Measurements from ENCODE around the gene ABHD17A. TPM values are rescaled to one million over a fixed set of nuclear protein-coding genes. Genes with fewer than 3 reads are reported as not detected.

Gene ABHD17A
- total and polyA plus RNA-seq, 8 donors = 25.7 to 177 (median 74.2) TPM

- 78 to 90% (median 85%) methylated on average over 6 of the region's 6 CpGs for WGBS, 5 donors
- Histone ChIP-seq H3K4me1 (peaks cover 21 to 38% (median 34%) of the 10 kb centered on the region in 4 donors), H3K4me3 (no peak overlapping the region), H3K27me3 (no peaks in the 10 kb centered on the region), H3K9me3 (no peaks in the 10 kb centered on the region), H3K27ac (peak overlapping the region in 3 of 5 donors; percentile 11 to 94 (median 56)), H3K36me3 (peaks cover 0 to 1% (median 0%) of the 10 kb centered on the region in 4 donors)
- DNase-seq = no peak
- no peak for TF ChIP-seq POLR2A (IDR thresholded peaks at IDR 0.05)
- no peak for TF ChIP-seq EP300 (IDR thresholded peaks at IDR 0.05)
- TF ChIP-seq POLR2AphosphoS5 (IDR thresholded peaks at IDR 0.05) = no peak
- TF ChIP-seq, protein P1, sequence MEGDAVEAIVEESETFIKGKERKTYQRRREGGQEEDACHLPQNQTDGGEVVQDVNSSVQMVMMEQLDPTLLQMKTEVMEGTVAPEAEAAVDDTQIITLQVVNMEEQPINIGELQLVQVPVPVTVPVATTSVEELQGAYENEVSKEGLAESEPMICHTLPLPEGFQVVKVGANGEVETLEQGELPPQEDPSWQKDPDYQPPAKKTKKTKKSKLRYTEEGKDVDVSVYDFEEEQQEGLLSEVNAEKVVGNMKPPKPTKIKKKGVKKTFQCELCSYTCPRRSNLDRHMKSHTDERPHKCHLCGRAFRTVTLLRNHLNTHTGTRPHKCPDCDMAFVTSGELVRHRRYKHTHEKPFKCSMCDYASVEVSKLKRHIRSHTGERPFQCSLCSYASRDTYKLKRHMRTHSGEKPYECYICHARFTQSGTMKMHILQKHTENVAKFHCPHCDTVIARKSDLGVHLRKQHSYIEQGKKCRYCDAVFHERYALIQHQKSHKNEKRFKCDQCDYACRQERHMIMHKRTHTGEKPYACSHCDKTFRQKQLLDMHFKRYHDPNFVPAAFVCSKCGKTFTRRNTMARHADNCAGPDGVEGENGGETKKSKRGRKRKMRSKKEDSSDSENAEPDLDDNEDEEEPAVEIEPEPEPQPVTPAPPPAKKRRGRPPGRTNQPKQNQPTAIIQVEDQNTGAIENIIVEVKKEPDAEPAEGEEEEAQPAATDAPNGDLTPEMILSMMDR (IDR thresholded peaks at IDR 0.05) = no peak
- intact Hi-C loops (cut with DNase I; ENCODE audit: low total_unique reads) = no loop called here
These were observed 17.6 kb upstream of the ABHD17A start for GRCh38 chr19:1902923-1903322.

GRCh38 chr19:1901940-1902404, 16.7 kb upstream of the ABHD17A start:
- H3K36me3 ChIP-seq = no peaks in the 10 kb centered on the region
- no peaks in the 10 kb centered on the region for H3K27me3 ChIP-seq
- no peak overlapping the region for H3K4me3 ChIP-seq
- TF ChIP-seq POLR2AphosphoS5 (IDR thresholded peaks at IDR 0.05) (no peak), EP300 (IDR thresholded peaks at IDR 0.05) (no peak), POLR2A (IDR thresholded peaks at IDR 0.05) (no peak)
- TF ChIP-seq, protein P1 (IDR thresholded peaks at IDR 0.05) = no peak
- H3K27ac ChIP-seq = peak overlapping the region in 2 of 5 donors; percentile 56 to 67
- WGBS, 5 donors = 81 to 93% (median 85%) methylated on average over 16 of the region's 16 CpGs
- DNase-seq = peak in 1 of 2 donors; percentile 32
- intact Hi-C loops (cut with DNase I; ENCODE audit: low total_unique reads) = no loop called here
- peaks cover 24 to 38% (median 32%) of the 10 kb centered on the region in 4 donors for H3K4me1 ChIP-seq
- H3K9me3 ChIP-seq = no peaks in the 10 kb centered on the region

DNA sequence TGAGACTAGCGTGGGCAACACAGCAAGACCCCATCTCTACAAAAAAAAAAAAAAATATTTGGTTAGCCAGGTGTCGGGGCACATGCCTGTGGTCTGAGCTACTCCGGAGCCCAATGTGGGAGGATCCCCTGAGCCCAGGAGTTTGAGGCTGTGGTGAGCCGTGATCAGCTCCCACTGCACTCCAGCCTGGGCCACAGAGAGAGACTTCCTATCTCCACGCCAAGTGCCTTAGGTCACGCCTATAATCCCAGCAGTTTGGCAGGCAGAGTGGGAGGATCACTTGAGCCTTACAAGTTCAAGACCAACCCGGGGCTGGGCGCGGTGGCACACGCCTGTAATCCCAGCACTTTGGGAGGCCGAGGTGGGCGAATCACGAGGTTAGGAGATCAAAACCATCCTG, 11.2 kb upstream of the ABHD17A start:
- Histone ChIP-seq H3K27ac (no peak overlapping the region), H3K9me3 (no peaks in the 10 kb centered on the region), H3K4me1 (peaks cover 3 to 32% (median 18%) of the 10 kb centered on the region in 4 donors), H3K36me3 (no peaks in the 10 kb centered on the region), H3K27me3 (no peaks in the 10 kb centered on the region), H3K4me3 (no peak overlapping the region)
- intact Hi-C loops (cut with DNase I; ENCODE audit: low total_unique reads) = no loop called here
- TF ChIP-seq POLR2A (IDR thresholded peaks at IDR 0.05) = no peak
- no peak for TF ChIP-seq POLR2AphosphoS5 (IDR thresholded peaks at IDR 0.05)
- TF ChIP-seq, protein P1 (IDR thresholded peaks at IDR 0.05) = no peak
- no peak for TF ChIP-seq EP300 (IDR thresholded peaks at IDR 0.05)
- DNase-seq = no peak
- WGBS, 5 donors = 73 to 86% (median 81%) methylated on average over 13 of the region's 13 CpGs

- Histone ChIP-seq H3K9me3 (no peaks in the 10 kb centered on the region), H3K36me3 (no peaks in the 10 kb centered on the region), H3K27ac (no peak overlapping the region), H3K4me3 (no peak overlapping the region), H3K4me1 (peaks cover 3 to 32% (median 18%) of the 10 kb centered on the region in 4 donors), H3K27me3 (no peaks in the 10 kb centered on the region)
- TF ChIP-seq POLR2AphosphoS5 (IDR thresholded peaks at IDR 0.05) (no peak), POLR2A (IDR thresholded peaks at IDR 0.05) (no peak), EP300 (IDR thresholded peaks at IDR 0.05) (no peak)
- TF ChIP-seq, protein P1 (IDR thresholded peaks at IDR 0.05) = no peak
- WGBS, 5 donors = 84 to 87% (median 86%) methylated on average over 17 of the region's 17 CpGs
- DNase-seq = no peak
- intact Hi-C loops (cut with DNase I; ENCODE audit: low total_unique reads) = no loop called here
These were observed 8.5 kb upstream of the ABHD17A start for GRCh38 chr19:1893791-1894190.
